ENCODE measurements around the gene WWOX. TPM values are rescaled to one million over a fixed set of nuclear protein-coding genes. Genes with fewer than 3 reads are reported as not detected.

WWOX gene
- total RNA-seq, 1 experiment from 2014 or later, result 28.3 TPM

DNA sequence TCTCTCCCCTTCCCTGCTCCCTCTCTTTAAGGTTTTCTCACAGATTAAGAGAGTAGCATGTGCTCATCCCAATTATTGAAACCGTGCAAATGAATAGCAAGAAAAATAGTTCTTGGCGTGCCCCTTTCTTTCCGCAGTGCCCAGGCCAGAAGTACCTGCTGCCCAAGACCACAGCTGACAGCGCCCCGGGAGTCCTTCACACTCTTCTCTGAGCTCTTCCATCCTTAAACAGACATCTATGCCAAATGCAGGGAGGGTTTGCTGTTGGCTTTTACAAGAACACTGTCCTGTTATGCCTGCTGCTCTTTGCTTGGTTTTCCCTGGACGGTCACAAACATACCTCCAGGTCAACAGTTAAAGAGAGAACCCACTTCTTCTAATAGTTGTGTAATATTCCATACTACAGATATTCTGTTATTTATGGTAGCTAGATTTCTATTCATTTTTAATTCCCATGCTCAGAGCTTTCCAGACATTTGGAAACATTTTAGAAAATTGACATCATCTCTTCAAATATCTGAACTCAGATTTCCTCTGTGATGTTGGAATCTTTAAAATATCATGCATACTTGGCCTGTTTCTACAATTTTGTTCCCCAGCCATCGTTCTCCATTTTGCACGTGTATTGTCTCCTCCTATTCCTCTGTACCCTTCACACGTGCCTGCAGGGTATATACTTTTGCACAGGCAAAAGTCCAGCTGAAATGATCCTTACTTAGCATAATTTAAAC lies 416.7 kb downstream of the WWOX start:
- no peak for TF ChIP-seq CTCF (conservative IDR thresholded peaks at IDR 0.05; ENCODE audit: low read depth, low read length)
- TF ChIP-seq EZH2phosphoT487 (IDR thresholded peaks at IDR 0.05; ENCODE audit: borderline replicate concordance, low read length), result no peak
- no peak for TF ChIP-seq EZH2 (IDR thresholded peaks at IDR 0.05; ENCODE audit: low read length, unreplicated experiment)
- DNase-seq (no peak), ATAC-seq (no peak)
- Histone ChIP-seq H3K9me3 (ENCODE audit: low read length) (no peaks in the 10 kb centered on the region), H3K9me2 (replicated peaks; ENCODE audit: low read length) (no peaks in the 10 kb centered on the region), H4K20me1 (ENCODE audit: low read length) (no peaks in the 10 kb centered on the region), H3K4me1 (ENCODE audit: insufficient read depth, low read length) (no peaks in the 10 kb centered on the region), H2AFZ (ENCODE audit: low read length) (no peak overlapping the region), H3K4me3 (ENCODE audit: low read length) (no peak overlapping the region), H3K27ac (ENCODE audit: low read length) (no peak overlapping the region), H3K27me3 (ENCODE audit: low read length) (no peaks in the 10 kb centered on the region), H3F3A (ENCODE audit: low read length, unreplicated experiment) (no peaks in the 10 kb centered on the region), H3K9ac (ENCODE audit: low read length) (no peak overlapping the region), H3K79me2 (ENCODE audit: low read length) (no peaks in the 10 kb centered on the region), H3K36me3 (ENCODE audit: low read depth, low read length) (no peaks in the 10 kb centered on the region), H3K4me2 (ENCODE audit: low read length) (no peak overlapping the region)
- POLR2A ChIA-PET (ENCODE audit: unreplicated experiment), result no interaction called here
- intact Hi-C loops (cut with micrococcal nuclease), result no loop called here
- CTCF ChIA-PET, result no interaction called here
- no TSS peak for BruUV-seq (replicated peaks)

DNA sequence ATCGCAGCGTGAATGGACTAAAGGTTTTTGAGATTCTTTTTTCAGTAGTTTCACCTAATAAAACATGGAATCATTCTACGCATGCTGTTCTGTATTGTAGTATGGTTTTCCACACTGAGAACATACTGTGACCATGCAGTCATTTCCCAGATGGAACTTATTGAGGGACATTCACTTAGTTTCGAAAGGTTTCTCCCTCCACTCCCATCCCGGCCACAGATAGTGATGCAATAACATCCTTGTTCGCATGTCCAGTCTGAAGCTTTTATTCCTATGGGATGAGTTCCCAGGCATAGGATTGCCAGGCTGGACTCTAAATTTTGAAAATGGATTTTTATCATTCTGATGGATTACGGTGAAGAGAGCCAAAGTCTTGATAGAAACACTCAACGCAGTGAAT lies 420.4 kb downstream of the WWOX start:
- Histone ChIP-seq H3K4me2 (ENCODE audit: low read length) (no peak overlapping the region), H3K79me2 (ENCODE audit: low read length) (no peaks in the 10 kb centered on the region), H3K36me3 (ENCODE audit: low read depth, low read length) (no peaks in the 10 kb centered on the region), H2AFZ (ENCODE audit: low read length) (no peak overlapping the region), H3K9me2 (replicated peaks; ENCODE audit: low read length) (no peaks in the 10 kb centered on the region), H3K9ac (ENCODE audit: low read length) (no peak overlapping the region), H4K20me1 (ENCODE audit: low read length) (no peaks in the 10 kb centered on the region), H3K9me3 (ENCODE audit: low read length) (no peaks in the 10 kb centered on the region), H3K27ac (ENCODE audit: low read length) (no peak overlapping the region), H3F3A (ENCODE audit: low read length, unreplicated experiment) (no peaks in the 10 kb centered on the region), H3K27me3 (ENCODE audit: low read length) (no peaks in the 10 kb centered on the region), H3K4me3 (ENCODE audit: low read length) (no peak overlapping the region), H3K4me1 (ENCODE audit: insufficient read depth, low read length) (no peaks in the 10 kb centered on the region)
- CTCF ChIA-PET, result no interaction called here
- no TSS peak for BruUV-seq (replicated peaks)
- intact Hi-C loops (cut with micrococcal nuclease), result no loop called here
- TF ChIP-seq EZH2 (IDR thresholded peaks at IDR 0.05; ENCODE audit: low read length, unreplicated experiment), result no peak
- TF ChIP-seq EZH2phosphoT487 (IDR thresholded peaks at IDR 0.05; ENCODE audit: borderline replicate concordance, low read length), result no peak
- no peak for TF ChIP-seq CTCF (conservative IDR thresholded peaks at IDR 0.05; ENCODE audit: low read depth, low read length)
- POLR2A ChIA-PET (ENCODE audit: unreplicated experiment), result no interaction called here
- no peak for ATAC-seq
- DNase-seq, result no peak

GRCh38 chr16:78520470-78520869 lies 421.0 kb downstream of the WWOX start:
- H3K4me3 ChIP-seq (ENCODE audit: low read length), result no peak overlapping the region
- H3K9me2 ChIP-seq (replicated peaks; ENCODE audit: low read length), result no peaks in the 10 kb centered on the region
- H4K20me1 ChIP-seq (ENCODE audit: low read length), result no peaks in the 10 kb centered on the region
- TF ChIP-seq CTCF (conservative IDR thresholded peaks at IDR 0.05; ENCODE audit: low read depth, low read length), result no peak
- no peak for TF ChIP-seq EZH2phosphoT487 (IDR thresholded peaks at IDR 0.05; ENCODE audit: borderline replicate concordance, low read length)
- H3K36me3 ChIP-seq (ENCODE audit: low read depth, low read length), result no peaks in the 10 kb centered on the region
- POLR2A ChIA-PET (ENCODE audit: unreplicated experiment), result no interaction called here
- CTCF ChIA-PET, result no interaction called here
- no peaks in the 10 kb centered on the region for H3K79me2 ChIP-seq (ENCODE audit: low read length)
- no peaks in the 10 kb centered on the region for H3K27me3 ChIP-seq (ENCODE audit: low read length)
- intact Hi-C loops (cut with micrococcal nuclease), result no loop called here
- no peaks in the 10 kb centered on the region for H3K9me3 ChIP-seq (ENCODE audit: low read length)
- H3K4me1 ChIP-seq (ENCODE audit: insufficient read depth, low read length), result no peaks in the 10 kb centered on the region
- ATAC-seq, result no peak
- no peaks in the 10 kb centered on the region for H3F3A ChIP-seq (ENCODE audit: low read length, unreplicated experiment)
- H3K9ac ChIP-seq (ENCODE audit: low read length), result no peak overlapping the region
- no peak overlapping the region for H3K27ac ChIP-seq (ENCODE audit: low read length)
- no peak overlapping the region for H2AFZ ChIP-seq (ENCODE audit: low read length)
- BruUV-seq (replicated peaks), result no TSS peak
- H3K4me2 ChIP-seq (ENCODE audit: low read length), result no peak overlapping the region
- no peak for DNase-seq
